CD4-positive, alpha-beta memory T cell (primary cell): ENCODE data around the gene GRIP2. TPM values are rescaled to one million over a fixed set of nuclear protein-coding genes. Genes with fewer than 3 reads are reported as not detected.
A peak's percentile ranks its signal among the peaks of the same experiment; 100 is the strongest.

ENCODE experiments used
- CTCF ChIA-PET: fragments of 350-600 bp; sonication (Branson Sonifier 250); formaldehyde crosslinking; loops from one replicate; lab custom pipeline; 2021; ENCODE audit warnings: inconsistent platforms; ENCODE audit not compliant: partially characterized antibody; lab: Charles Lee
- POLR2A ChIA-PET: fragments of 350-600 bp; sonication (Branson Sonifier 250); formaldehyde crosslinking; loops from one replicate; lab custom pipeline; 2021; ENCODE audit not compliant: partially characterized antibody; lab: Charles Lee
- DNase-seq, 5 donors: peaks; one replicate each; pipeline versions ENCODE4 v3.0.0 to v3.0.0-alpha.2; 2020 to 2022; ENCODE audit warnings: mixed read lengths in 1 of 5
- H3K27ac ChIP-seq: one replicate; pipeline ENCODE4 v1.7.0; 2013; ENCODE audit warnings: low read depth, low read length
- H3K27me3 ChIP-seq: 2 replicates; pipeline ENCODE4 v1.7.0; 2013; ENCODE audit warnings: mild to moderate bottlenecking, low read length, moderate library complexity; ENCODE audit not compliant: insufficient read depth
- H3K36me3 ChIP-seq: 2 replicates; pipeline ENCODE4 v1.7.0; 2013; ENCODE audit warnings: mild to moderate bottlenecking, low read length, moderate library complexity; ENCODE audit not compliant: insufficient read depth
- H3K4me1 ChIP-seq: 2 replicates; pipeline ENCODE4 v1.7.0; 2013; ENCODE audit warnings: mild to moderate bottlenecking, low read length, moderate library complexity; ENCODE audit not compliant: insufficient read depth
- H3K4me3 ChIP-seq, 2 donors: one replicate each; pipeline ENCODE4 v1.7.0; 2013; ENCODE audit warnings: low read length in 2 of 2, mild to moderate bottlenecking in 1 of 2
- H3K9me3 ChIP-seq, 2 donors: one replicate each; pipeline ENCODE4 v1.7.0; 2013; ENCODE audit warnings: low read length in 2 of 2, control low read depth in 1 of 2; ENCODE audit not compliant: control insufficient read depth in 1 of 2
- H3K27ac Mint-ChIP-seq, 7 donors: one replicate each; pipeline ENCODE4 v1.8.0; 2020 to 2021; ENCODE audit warnings: mixed read lengths in 7 of 7, mild to moderate bottlenecking in 6 of 7, inconsistent platforms in 3 of 7, moderate library complexity in 3 of 7
- H3K27me3 Mint-ChIP-seq, 2 donors: one replicate each; pipeline ENCODE4 v1.8.0; 2020 to 2021; ENCODE audit warnings: mixed read lengths in 2 of 2
- H3K36me3 Mint-ChIP-seq, 2 donors: one replicate each; pipeline ENCODE4 v1.8.0; 2020 to 2021; ENCODE audit warnings: mixed read lengths in 2 of 2, inconsistent platforms in 1 of 2, mild to moderate bottlenecking in 1 of 2
- H3K4me1 Mint-ChIP-seq, 4 donors: one replicate each; pipeline ENCODE4 v1.8.0; 2020 to 2021; ENCODE audit warnings: mixed read lengths in 4 of 4, mild to moderate bottlenecking in 1 of 4
- H3K4me3 Mint-ChIP-seq, 8 donors: one replicate each; pipeline ENCODE4 v1.8.0; 2020 to 2021; ENCODE audit warnings: mixed read lengths in 8 of 8, mild to moderate bottlenecking in 7 of 8, moderate library complexity in 6 of 8, inconsistent platforms in 3 of 8
- H3K9me3 Mint-ChIP-seq, 8 donors: one replicate each; pipeline ENCODE4 v1.8.0; 2020 to 2021; ENCODE audit warnings: mixed read lengths in 8 of 8, mild to moderate bottlenecking in 5 of 8, inconsistent platforms in 3 of 8, moderate library complexity in 1 of 8
- intact Hi-C: fragments of 100-400 bp; cut with micrococcal nuclease; formaldehyde crosslinking; loops from one replicate; pipeline ENCODE4 v1.15.1; 2023
- polyA plus RNA-seq, 2 donors: library from polyadenylated mRNA; unstranded; fragments of 300-500 nt; fragmentation: Illumina TruSeq; gene quantifications; one replicate each; pipeline ENCODE4 v1.2.3, GENCODE V29; 2021
- total RNA-seq, 2 experiments: library from RNA; stranded (reverse); gene quantifications; one replicate each; pipeline ENCODE4 v1.2.3, GENCODE V29; 2021

The GRIP2 gene
- total and polyA plus RNA-seq, 4 experiments from 2014 or later = not detected

- POLR2A ChIA-PET = interaction anchor here (1.7 kb wide), 1 partner anchor 14 kb away, joined by 5 read pairs; no protein-coding TSS in a partner anchor
- Histone ChIP-seq H3K9me3 (no peaks in the 10 kb centered on the region), H3K4me1 (peaks cover 3% of the 10 kb centered on the region), H3K36me3 (peaks cover 43% of the 10 kb centered on the region), H3K27me3 (no peaks in the 10 kb centered on the region), H3K4me3 (no peak overlapping the region), H3K27ac (no peak overlapping the region)
- Mint-ChIP-seq H3K27me3 (no peaks in the 10 kb centered on the region), H3K9me3 (peaks cover 0 to 2% (median 0%) of the 10 kb centered on the region in 8 donors), H3K4me3 (no peak overlapping the region), H3K4me1 (peaks cover 0 to 4% (median under 1%) of the 10 kb centered on the region in 4 donors), H3K36me3 (peaks cover 42 to 56% of the 10 kb centered on the region in 2 donors), H3K27ac (no peak overlapping the region)
- no peak for DNase-seq
- intact Hi-C loops = no loop called here
- CTCF ChIA-PET = interaction anchor here (0.8 kb wide), 1 partner anchor 23 kb away, joined by 3 read pairs; no protein-coding TSS in a partner anchor
Observed at GRCh38 chr3:14445773-14446172, 94.4 kb downstream of the GRIP2 start.

- Mint-ChIP-seq H3K4me1 (peaks cover 5 to 14% (median 11%) of the 10 kb centered on the region in 4 donors), H3K4me3 (no peak overlapping the region), H3K27me3 (no peaks in the 10 kb centered on the region), H3K27ac (peak overlapping the region in 2 of 7 donors; percentile 13 to 56), H3K9me3 (peaks cover 0 to 2% (median 0%) of the 10 kb centered on the region in 8 donors), H3K36me3 (peaks cover 41 to 46% of the 10 kb centered on the region in 2 donors)
- H3K4me1 ChIP-seq = peaks cover 5% of the 10 kb centered on the region
- no peak overlapping the region for H3K27ac ChIP-seq
- ChIA-PET CTCF (no interaction called here), POLR2A (no interaction called here)
- no peak for DNase-seq
- no peak overlapping the region for H3K4me3 ChIP-seq
- no peaks in the 10 kb centered on the region for H3K27me3 ChIP-seq
- intact Hi-C loops = no loop called here
- peaks cover 40% of the 10 kb centered on the region for H3K36me3 ChIP-seq
- H3K9me3 ChIP-seq = no peaks in the 10 kb centered on the region
Observed at GRCh38 chr3:14444380-14444779, 95.8 kb downstream of the GRIP2 start.

- no peaks in the 10 kb centered on the region for H3K9me3 ChIP-seq
- intact Hi-C loops = no loop called here
- DNase-seq = no peak
- H3K4me1 ChIP-seq = peaks cover 20% of the 10 kb centered on the region
- H3K36me3 ChIP-seq = peaks cover 19% of the 10 kb centered on the region
- POLR2A ChIA-PET = interaction anchor here (1.2 to 1.4 kb wide), 2 partner anchors 10 to 13 kb away, joined by 3 to 6 read pairs; no protein-coding TSS in a partner anchor
- H3K36me3 Mint-ChIP-seq = peaks cover 22 to 23% of the 10 kb centered on the region in 2 donors
- peak overlapping the region in 3 of 7 donors; percentile 13 to 70 (median 44) for H3K27ac Mint-ChIP-seq
- H3K4me3 ChIP-seq = no peak overlapping the region
- no peak overlapping the region for H3K4me3 Mint-ChIP-seq
- no peak overlapping the region for H3K27ac ChIP-seq
- H3K4me1 Mint-ChIP-seq = peaks cover 10 to 29% (median 16%) of the 10 kb centered on the region in 4 donors
- peaks cover 0 to 1% (median 0%) of the 10 kb centered on the region in 8 donors for H3K9me3 Mint-ChIP-seq
- H3K27me3 ChIP-seq = no peaks in the 10 kb centered on the region
- H3K27me3 Mint-ChIP-seq = no peaks in the 10 kb centered on the region
- CTCF ChIA-PET = interaction anchor here (0.9 to 1.5 kb wide), 3 partner anchors 10 to 26 kb away, joined by 3 to 5 read pairs (median 3); no protein-coding TSS in a partner anchor
Observed at GRCh38 chr3:14441920-14442300, 98.2 kb downstream of the GRIP2 start.

- Mint-ChIP-seq H3K4me3 (no peak overlapping the region), H3K4me1 (peaks cover 11 to 33% (median 20%) of the 10 kb centered on the region in 4 donors), H3K27ac (peak overlapping the region in 4 of 7 donors; percentile 22 to 57 (median 48)), H3K27me3 (no peaks in the 10 kb centered on the region), H3K9me3 (no peaks in the 10 kb centered on the region), H3K36me3 (peaks cover 17 to 18% of the 10 kb centered on the region in 2 donors)
- intact Hi-C loops = no loop called here
- POLR2A ChIA-PET = interaction anchor here (1.2 to 1.4 kb wide), 2 partner anchors 9 to 12 kb away, joined by 3 to 6 read pairs; no protein-coding TSS in a partner anchor
- no peak for DNase-seq
- Histone ChIP-seq H3K27ac (no peak overlapping the region), H3K9me3 (no peaks in the 10 kb centered on the region), H3K4me3 (no peak overlapping the region), H3K4me1 (peaks cover 25% of the 10 kb centered on the region), H3K36me3 (peaks cover 16% of the 10 kb centered on the region), H3K27me3 (no peaks in the 10 kb centered on the region)
- CTCF ChIA-PET = interaction anchor here (0.9 to 1.5 kb wide), 3 partner anchors 9 to 26 kb away, joined by 3 to 5 read pairs (median 3); no protein-coding TSS in a partner anchor
Observed at GRCh38 chr3:14441240-14441919, 98.8 kb downstream of the GRIP2 start.

- Mint-ChIP-seq H3K4me1 (peaks cover 11 to 34% (median 23%) of the 10 kb centered on the region in 4 donors), H3K9me3 (no peaks in the 10 kb centered on the region), H3K27ac (peak overlapping the region in 4 of 7 donors; percentile 54 to 74 (median 62)), H3K4me3 (no peak overlapping the region), H3K27me3 (no peaks in the 10 kb centered on the region), H3K36me3 (peaks cover 11 to 13% of the 10 kb centered on the region in 2 donors)
- POLR2A ChIA-PET = interaction anchor here (1.1 kb wide), 1 partner anchor 8 kb away, joined by 3 read pairs; no protein-coding TSS in a partner anchor
- Histone ChIP-seq H3K4me1 (peaks cover 29% of the 10 kb centered on the region), H3K27me3 (no peaks in the 10 kb centered on the region), H3K36me3 (peaks cover 9% of the 10 kb centered on the region), H3K4me3 (no peak overlapping the region), H3K27ac (no peak overlapping the region), H3K9me3 (no peaks in the 10 kb centered on the region)
- CTCF ChIA-PET = no interaction called here
- intact Hi-C loops = no loop called here
- DNase-seq = no peak
Observed at GRCh38 chr3:14440531-14441239, 99.5 kb downstream of the GRIP2 start.

GRCh38 chr3:14440168-14440518, 100.0 kb downstream of the GRIP2 start:
- intact Hi-C loops = no loop called here
- Mint-ChIP-seq H3K4me3 (no peak overlapping the region), H3K4me1 (peaks cover 12 to 40% (median 29%) of the 10 kb centered on the region in 4 donors), H3K27ac (peak overlapping the region in 5 of 7 donors; percentile 54 to 74 (median 59)), H3K36me3 (peaks cover 7 to 10% of the 10 kb centered on the region in 2 donors), H3K9me3 (no peaks in the 10 kb centered on the region), H3K27me3 (no peaks in the 10 kb centered on the region)
- CTCF ChIA-PET = interaction anchor here (1.7 to 2.1 kb wide), 2 partner anchors 38 to 237 kb away, joined by 4 to 5 read pairs; partner anchors contain the start of gene SLC6A6
- no peak overlapping the region for H3K4me3 ChIP-seq
- no peak overlapping the region for H3K27ac ChIP-seq
- peaks cover 5% of the 10 kb centered on the region for H3K36me3 ChIP-seq
- H3K9me3 ChIP-seq = no peaks in the 10 kb centered on the region
- peak in 1 of 5 donors; percentile 15 for DNase-seq
- peaks cover 35% of the 10 kb centered on the region for H3K4me1 ChIP-seq
- H3K27me3 ChIP-seq = no peaks in the 10 kb centered on the region
- POLR2A ChIA-PET = interaction anchor here (1.1 kb wide), 1 partner anchor 8 kb away, joined by 3 read pairs; no protein-coding TSS in a partner anchor
